HG02970 (cell line): ENCODE results near the gene EHMT2.
"Not testable (repeated sequence)": the region's sequence is repeated elsewhere in the genome, so short reads cannot be mapped to it uniquely, and the experiment has no call there.

Source experiments
- ATAC-seq: cut with Tn5 transposase; IDR thresholded peaks from one replicate; pipeline ENCODE4 v1.9.1; 2021; ENCODE audit warnings: mild to moderate bottlenecking, moderate library complexity, moderate number of reproducible peaks; ENCODE audit not compliant: unreplicated experiment, low FRiP score

EHMT2 gene

DNA sequence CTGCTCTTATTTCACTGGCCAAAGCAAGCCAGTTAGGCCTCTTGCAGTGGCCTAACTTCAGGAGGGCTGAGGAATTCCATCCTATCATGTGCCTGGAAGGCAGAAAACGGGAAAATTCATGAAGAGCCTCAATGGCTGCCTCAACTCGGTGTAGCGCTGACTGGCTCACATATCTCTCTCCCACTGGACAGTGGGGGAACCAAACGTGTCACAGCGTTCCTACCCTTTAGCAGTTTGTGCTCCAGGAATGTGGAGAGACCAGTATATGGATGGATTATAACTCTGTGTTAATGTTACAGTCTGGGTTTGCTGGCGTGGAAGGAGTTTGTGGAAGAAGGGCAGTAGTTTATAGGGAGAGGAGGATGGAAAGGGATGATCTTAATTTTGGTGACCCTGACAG is 18.3 kb upstream of the EHMT2 start:
- no peak for ATAC-seq

DNA sequence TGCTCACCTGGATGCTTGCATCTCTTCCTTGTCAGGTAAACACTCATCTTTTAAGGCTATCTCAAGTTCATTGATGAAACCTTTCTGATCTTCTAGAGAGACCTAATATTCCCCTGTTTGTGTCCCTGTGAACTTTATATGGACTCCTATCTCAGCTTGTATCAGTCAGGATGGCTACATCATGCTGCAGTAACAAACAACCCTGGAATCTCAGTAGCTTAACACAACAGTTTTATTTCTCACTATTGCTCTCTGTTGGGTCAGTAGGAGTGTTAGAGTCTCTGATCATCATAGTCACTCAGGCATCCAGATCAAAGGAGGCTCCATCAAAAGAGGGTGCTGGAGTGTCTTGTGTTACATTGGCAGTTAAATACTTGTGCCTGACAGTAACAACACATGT is 17.9 kb upstream of the EHMT2 start:
- no peak for ATAC-seq

DNA sequence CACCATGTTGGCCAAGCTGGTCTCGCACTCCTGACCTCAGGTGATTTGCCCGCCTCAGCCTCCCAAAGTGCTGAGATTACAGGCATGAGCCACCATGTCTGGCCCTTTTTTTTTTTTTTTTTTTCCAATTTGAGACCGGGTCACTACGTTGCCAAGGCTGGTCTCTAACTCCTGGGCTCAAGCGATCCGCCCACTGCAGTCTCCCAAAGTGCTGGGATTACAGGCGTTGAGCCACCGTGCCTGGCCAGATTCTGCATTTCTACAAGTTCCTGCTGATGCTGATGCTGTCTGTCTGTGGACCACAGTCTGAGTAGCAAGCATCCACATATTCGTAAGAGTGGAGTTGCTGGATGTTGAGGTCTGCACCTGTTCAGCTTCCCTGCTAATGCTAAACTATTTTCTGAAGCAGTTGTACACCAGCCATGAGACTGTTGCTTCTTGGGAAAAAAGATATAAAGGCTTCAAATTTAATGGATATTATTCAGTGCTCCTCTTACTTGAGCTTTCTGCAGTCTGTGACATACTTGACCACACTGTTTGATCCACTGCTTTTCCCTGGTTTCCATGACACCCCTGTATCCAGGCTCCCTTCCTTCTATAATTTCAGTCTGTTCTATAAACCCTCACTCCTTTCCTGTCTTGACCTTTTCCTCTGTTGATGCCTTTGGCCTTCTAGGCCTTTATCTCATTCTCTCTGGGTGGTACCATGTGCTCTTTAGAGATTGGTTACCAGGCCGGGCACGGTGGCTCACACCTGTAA is 14.5 kb upstream of the EHMT2 start:
- ATAC-seq, result no peak

DNA sequence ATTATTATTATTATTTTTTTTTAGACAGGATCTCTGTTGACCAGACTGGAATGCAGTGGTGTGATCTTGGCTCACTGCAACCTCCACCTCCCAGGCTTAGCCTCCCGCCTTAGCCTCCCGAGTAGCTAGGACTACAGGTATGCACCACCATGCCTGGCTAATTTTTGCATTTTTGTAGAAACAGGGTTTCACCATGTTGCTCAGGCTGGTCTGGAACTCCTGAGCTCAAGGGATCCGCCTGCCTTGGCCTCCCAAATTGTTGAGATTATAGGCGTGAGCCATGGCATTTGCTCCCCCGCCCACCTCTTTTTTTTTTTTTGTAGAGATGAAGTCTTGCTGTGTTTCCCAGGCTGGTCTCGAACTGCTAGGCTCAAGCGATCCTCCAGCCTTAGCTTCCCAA is 11.8 kb upstream of the EHMT2 start:
- not testable (repeated sequence) for ATAC-seq

DNA sequence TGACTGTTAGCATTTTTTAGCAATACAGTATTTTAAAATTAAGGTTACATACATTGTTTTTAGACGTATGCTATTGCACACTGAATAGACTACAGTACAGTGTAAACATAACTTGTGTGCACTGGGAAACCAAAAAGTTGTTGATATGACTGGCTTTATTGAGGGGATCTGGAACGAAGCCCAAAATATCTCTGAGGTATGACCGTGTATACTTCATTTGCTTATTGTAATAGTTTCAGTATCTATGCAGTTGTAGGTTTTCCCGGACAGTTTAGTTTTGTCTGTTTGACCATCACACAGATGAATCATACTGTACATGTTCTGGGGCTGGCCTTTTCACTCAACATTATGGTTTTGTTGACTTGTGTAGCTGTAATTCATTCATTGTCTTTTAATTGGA is 11.3 kb upstream of the EHMT2 start:
- no peak for ATAC-seq

DNA sequence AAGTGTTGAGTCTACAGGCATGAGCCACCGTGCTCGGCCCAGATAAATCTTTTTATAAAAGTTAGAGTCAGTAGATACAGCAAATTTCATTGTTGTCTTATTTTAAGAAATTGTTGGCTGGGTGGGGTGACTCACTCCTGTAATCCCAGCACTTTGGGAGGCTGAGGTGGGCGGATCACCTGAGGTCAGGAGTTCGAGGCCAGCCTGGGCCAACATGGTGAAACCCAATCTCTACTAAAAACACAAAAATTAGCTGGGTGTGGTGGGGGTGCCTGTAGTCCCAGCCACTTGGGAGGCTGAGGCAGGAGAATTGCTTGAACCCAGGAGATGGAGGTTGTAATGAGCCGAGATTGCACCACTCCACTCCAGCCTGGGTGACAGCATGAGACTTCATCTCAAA is 10.8 kb upstream of the EHMT2 start:
- ATAC-seq, result not testable (repeated sequence)

DNA sequence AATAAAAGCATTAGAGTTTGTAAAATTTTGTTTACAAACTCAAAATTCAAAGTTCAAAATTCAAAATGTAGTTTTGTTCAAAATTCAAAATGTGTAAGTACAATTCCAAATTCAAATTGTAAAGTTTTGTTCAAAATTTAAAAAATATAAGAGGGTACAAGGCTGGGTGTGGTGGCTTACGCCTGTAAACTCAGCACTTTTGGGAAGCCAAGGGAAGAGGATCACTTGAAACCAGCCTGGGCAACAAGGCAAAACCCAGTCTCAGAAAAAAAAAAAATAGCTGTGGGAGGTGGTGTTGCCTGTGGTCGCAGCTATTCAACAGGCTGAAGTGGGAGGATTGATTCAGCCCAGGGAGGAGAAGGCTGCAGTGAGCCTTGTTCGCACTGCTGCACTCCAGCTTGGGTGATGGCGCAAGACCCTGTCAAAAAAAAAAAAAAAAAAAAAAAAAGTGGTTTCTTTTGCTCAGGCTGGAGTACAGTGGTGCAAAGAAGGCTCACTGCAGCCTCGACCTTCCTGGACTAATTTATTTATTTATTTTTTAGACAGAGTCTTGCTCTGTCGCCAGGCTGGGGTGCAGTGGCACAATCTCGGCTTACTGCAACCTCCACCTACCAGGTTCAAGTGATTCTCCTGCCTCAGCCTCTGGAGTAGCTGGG is 9.8 kb upstream of the EHMT2 start:
- no peak for ATAC-seq

DNA sequence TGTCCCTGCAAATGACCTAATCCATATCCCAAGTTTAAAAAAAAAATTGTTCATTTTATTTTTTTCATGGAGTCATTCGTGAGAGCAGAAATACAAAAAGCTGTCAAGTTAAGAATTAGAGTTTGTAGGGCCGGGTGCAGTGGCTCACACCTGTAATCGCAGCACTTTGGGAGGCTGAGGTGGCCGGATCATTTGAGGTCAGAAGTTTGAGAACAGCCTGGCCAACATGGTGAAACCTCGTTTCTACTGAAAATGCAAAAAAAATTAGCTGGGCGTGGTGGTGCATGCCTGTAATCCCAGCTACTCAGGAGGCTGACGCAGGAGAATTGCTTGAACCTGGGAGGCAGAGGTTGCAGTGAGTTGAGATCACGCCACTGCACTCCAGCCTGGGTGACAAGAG is 9.2 kb upstream of the EHMT2 start:
- ATAC-seq, result not testable (repeated sequence)

DNA sequence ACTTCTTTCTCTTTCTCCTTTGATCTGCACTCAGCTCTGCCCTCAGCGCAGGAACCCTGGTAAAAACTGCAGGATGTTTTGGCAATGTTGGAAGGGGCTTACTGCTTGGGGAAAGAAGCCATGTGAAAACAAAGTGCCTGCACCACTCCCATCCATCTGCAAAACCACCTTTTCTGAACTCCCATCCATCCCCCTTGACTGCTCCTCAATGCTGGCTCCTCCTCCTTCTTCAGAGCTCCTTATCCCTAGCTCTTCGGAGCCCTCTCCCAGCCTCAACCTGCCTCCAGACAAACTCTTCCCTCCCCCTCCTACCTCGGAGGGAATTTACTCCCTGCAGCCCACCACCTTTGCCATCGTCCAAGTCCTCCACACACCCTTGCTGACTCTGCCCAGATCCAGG is 8.6 kb upstream of the EHMT2 start:
- no peak for ATAC-seq

DNA sequence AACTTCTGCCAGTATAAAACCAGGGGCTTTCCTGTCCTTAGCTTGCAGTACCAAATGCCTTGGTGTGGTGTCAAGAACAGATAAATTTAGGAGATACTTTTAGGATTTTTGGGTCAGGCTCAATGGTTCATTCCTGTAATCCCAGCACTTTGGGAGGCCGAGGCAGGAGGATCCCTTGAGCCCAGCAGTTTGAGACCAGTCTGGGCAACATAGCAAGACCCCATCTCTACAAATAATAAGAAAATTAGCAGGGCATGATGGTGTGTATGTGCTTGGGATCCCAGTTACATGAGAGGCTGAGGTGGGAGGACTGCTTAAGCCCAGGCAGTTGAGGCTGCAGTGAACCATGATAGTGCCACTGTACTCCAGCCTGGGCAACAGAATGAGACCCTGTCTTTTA is 7.5 kb upstream of the EHMT2 start:
- ATAC-seq, result no peak

DNA sequence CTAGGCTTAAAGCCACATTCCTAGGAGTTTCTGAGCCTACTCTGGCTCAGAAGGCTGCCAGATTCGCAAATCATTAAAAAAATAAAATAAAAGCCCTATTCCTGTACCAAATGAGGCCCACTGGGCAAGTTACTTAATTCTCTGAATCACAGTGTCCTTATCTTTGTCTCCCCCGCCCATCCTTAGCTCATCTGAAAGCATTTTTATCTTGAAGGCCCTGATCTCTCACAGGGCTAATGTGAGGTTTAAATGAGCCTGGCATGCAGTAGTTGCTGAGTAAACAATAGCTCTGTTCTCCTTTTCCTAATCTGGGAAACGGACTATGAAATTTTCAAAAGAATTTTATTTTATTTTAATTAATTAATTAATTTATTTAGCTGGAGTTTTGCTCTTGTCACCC is 6.5 kb upstream of the EHMT2 start:
- ATAC-seq, result no peak

DNA sequence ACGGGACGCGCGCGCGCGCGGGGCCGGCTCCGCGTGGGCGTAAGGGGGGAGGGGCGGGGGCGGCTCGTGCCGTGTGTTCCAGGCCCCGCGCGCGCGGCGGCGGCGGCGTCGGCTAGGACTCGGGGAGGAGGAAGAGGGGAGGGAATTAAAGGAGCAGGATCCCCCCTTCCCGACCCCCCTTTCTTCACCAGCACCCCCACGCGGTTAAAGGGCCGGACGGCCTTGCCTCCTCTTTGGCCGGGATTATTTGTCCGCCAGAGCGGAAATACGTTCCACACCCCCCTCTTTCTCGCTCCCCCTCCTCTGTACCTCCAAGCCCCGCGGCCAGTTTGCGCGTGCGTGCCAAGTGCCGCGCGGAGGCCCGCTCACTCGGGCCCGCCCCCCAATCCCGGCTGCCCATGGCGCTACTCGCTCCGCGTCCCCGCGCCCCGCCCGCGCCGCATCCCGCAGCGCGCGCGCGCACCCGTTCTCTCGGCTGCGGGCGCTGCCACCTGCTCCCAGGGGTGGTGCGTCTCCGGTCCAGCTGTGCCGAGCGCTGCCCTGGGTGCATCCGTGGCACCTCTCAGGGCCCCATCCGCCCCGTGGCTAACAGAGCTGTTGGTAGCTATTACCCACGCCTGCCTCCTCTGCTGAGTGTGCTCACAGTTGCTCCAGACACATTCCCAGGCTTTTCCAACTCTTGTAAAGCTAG is 4.6 kb upstream of the EHMT2 start, which contains the start of gene ZBTB12:
ZBTB12 (minus strand) TSS at position 134 of the 691 bp plus-strand sequence. CDS start 781 bp downstream, outside the sequence.
- peak; percentile 56 for ATAC-seq

DNA sequence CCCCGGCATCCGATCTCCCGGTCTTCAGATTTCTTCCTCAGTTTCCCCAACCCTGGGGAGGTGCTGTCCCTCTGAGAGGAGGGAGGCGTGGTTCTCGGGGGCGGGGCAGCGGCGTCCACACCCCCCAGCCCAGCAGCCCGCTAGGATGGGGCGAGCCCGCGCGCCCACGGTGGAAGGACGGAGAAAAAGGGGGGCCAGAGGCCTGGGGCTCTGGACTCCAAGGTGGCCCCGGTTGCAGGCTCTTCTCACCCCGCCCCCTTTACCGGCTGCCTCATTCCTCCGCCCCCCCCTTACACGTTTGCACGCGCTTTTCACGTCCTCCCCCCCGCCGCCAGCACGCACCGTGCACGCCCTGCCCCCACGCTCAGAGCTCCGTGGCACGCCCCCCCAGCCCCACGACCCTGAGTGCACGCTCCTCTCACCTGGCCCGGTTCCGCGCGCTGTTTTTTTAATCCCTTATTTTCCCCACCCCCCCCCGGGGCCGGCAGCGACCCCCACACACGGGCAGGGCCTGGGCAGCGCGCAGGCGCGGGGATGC is 4.0 kb upstream of the EHMT2 start:
- no peak for ATAC-seq

DNA sequence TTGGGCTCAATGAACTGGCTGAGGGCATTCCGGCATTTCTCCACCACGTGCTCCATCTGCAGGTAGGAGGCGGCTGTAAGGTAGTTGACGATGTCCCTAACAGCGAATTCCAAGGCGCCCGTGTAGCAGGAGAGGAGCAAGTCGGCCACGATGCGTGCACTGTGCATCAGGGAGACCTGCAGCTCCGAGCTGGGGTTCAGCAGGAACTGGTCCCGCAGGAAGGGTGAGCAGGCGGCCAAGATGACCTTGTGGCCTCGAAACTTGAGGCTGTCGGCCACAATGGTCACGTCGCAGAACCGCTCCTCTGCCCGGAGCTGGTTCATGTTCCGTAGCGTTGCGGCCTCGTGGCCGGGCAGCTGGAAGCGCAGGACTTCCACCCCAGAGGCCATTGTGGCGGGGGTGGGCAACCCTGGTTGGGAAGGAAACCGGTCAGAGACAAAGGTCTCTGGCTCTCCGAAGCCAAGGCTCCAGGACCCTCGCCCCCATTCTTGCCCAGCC is 3.5 kb upstream of the EHMT2 start:
- no peak for ATAC-seq

DNA sequence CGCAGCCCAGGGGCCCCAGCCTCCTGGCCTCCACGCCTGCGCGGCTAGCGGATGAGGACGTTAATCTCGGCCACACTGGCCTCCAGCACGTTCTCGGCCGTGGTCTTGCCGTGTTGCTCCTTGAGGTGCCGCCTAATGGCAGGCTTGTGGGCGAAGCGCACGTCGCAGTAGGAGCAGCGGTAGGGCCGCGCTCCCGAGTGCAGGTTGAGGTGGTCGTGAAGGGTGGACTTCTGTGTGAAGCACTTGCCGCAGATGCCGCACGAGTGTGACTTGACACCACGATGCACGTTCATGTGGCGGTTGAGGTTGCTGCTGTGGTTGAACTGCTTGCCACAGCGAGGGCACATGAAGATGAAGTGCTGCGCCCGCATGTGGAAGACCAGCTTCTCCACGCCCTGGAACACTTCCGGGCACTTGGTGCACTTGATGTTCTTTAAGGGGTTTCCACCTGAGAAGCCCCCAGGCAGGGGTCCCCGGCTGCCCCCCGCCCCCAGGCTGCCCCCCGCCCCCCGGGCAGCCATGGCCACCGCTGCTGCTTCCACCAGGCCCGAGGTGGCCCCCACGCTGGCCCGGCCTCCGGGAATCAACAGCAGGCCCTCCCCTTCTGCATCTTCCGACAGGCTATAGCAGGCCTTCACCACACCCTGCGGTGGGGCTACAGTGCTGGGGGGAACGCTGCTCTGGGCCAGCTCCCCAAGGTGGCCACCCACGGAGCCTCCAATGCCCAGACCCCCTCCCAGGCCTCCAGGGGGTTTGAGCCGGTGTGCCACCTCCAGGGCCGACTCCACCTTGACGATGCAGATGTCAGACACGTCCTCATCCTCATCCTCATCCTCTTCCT is 2.6 kb upstream of the EHMT2 start:
- ATAC-seq, result no peak

DNA sequence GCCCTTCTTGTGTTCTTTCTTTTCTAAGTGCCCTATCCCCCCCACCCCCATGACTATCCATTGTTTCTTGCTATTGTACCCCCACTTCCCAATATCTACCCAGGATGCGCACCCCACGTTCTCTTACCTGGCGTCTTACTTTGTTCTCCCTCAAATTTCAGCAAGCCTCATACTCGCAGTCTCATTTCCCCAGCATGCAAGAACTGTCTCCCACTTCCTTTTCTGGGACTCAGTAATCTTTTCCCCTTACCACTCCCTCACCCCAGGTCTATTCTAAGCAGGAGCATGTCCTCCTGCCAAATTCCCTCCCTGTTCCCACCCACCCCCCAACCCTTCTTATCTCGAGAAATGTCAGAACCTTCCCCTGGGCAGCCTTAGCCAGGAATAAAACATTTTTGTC is 1.7 kb upstream of the EHMT2 start:
- ATAC-seq, result no peak

DNA sequence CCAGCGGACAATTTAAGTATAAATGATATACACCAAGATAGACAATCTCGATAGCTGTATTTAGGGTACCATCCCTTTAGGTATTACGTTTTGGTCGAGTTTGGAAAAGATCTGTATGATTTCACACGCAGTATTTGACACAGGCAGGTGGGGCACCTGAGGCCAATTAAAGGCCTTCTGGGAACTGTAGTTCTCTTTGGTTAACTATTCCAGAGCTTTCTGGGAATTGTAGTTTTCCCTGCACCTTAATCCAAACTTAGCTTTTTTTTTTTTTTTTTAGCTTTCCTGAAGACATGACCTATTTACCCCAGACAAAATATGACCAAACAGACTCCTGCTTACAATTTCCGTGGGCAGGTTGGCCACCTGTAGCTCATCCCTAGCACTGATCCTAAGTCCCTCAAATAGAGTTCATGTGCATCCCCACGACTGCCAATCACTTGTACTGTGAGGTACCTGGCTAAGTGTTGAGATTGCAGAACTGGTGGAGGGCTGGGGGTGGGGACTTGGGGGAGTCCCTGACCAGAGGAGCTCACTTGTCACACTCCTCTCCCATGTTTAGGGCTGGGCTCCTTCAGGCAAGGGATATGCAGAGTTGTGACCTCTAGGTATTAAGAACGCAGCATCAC is 999 bp upstream of the EHMT2 start:
- no peak for ATAC-seq

DNA sequence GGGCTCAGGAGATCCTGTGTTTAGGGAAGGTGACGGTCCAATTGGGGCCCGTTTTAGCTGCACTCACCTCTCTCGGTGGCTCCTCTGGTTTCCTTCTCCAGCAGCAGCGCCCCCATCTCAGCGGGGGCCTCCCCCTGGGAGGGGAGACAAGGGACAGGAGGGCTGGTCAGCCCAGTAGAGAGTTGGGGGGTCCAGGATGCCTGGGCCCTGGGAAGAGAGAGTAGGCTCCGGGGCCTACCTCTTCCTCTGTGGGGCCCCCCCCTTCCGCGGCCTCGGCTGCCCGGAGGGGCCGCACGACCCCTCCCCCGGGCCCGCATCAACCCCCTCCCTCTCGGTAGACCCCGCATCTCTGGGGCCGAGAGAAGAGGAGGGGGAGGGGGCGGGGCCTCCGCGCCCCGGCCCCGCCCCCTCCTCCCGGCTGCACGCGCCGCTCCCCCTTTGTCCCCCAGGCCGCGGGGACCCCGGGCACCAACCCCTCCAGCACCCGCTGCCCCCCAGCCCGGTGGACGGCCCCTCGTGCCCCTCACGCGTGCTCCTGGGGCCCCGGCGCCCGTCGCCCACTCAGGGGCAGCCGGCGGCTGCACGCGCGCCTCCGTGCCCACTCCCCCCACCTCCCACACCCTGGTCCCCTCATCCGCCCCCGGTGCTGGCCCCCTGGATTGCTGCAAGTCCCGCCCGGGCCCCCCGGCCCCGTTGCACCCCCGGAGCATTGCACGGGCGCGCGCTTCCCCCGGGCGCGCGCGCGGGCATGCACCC is 464 bp downstream of the EHMT2 start:
- ATAC-seq, result peak; percentile 3

DNA sequence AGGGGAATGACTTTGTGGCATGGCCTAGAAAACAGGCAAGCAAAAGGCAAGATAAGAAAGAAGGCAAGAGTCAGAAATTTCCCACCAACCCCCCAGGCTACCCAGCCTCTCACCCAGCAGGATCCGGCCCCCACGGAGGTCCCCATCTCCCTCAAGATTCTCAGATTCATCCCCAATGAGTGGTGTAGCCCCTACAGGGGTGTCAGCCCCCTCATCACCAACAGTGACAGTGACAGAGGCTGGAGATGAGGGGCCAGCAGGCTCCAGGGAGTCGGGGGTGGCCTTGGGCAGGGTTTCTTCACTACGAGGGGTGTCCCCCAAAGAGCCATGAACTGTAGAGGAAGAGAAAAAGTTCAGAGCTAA is 1.0 kb downstream of the EHMT2 start:
- ATAC-seq, result no peak
